Activated naive CD8-positive, alpha-beta T cell treated with anti-CD3 and anti-CD28 coated beads for 36 hours (primary cell): ENCODE data around the gene MACROD1. TPM values are rescaled to one million over a fixed set of nuclear protein-coding genes. Genes with fewer than 3 reads are reported as not detected.
A peak's percentile ranks its signal among the peaks of the same experiment; 100 is the strongest.
"Not testable (repeated sequence)": the region's sequence is repeated elsewhere in the genome, so short reads cannot be mapped to it uniquely, and the experiment has no call there.

Experiments
- DNase-seq: peaks from one replicate; pipeline ENCODE4 v3.0.0; 2021
- H3K27ac Mint-ChIP-seq: one replicate; pipeline ENCODE4 v1.8.0; 2022; ENCODE audit warnings: mild to moderate bottlenecking, moderate library complexity, mixed read lengths
- H3K27me3 Mint-ChIP-seq: one replicate; pipeline ENCODE4 v1.8.0; 2022; ENCODE audit warnings: mild to moderate bottlenecking, mixed read lengths
- H3K36me3 Mint-ChIP-seq: one replicate; pipeline ENCODE4 v1.8.0; 2021; ENCODE audit warnings: mild to moderate bottlenecking, mixed read lengths
- H3K4me1 Mint-ChIP-seq: one replicate; pipeline ENCODE4 v1.8.0; 2021; ENCODE audit warnings: mixed read lengths
- H3K4me3 Mint-ChIP-seq: one replicate; pipeline ENCODE4 v1.8.0; 2022; ENCODE audit warnings: mild to moderate bottlenecking, moderate library complexity, mixed read lengths
- H3K9me3 Mint-ChIP-seq: one replicate; pipeline ENCODE4 v1.8.0; 2022; ENCODE audit warnings: mixed read lengths
- total RNA-seq, 2 experiments: library from RNA; stranded (reverse); gene quantifications; one replicate each; pipeline ENCODE4 v1.2.3, GENCODE V29; 2021

MACROD1 gene
- total RNA-seq, 2 experiments from 2014 or later = 27.6 to 29.6 TPM

DNA sequence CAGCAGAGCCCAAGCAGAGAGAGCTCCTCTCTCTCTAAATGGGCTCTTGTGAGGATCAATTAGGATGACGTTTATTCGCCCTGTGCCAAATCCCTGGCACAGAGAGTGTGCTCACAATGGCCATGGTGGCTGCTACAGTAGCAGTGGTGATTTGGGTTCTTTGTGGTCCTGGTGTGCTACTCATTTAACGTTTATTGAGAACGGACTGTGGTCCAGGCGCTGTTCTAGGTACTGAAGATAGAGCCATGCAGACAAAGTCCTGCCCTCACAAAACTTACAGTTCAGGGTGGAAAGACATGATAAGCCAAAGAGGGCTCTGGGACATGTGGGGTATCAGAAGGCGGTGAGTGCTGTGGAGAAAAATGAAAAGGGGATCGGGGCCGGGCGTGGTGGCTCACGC, 174.4 kb downstream of the MACROD1 start:
- Mint-ChIP-seq H3K9me3 (no peaks in the 10 kb centered on the region), H3K4me3 (no peak overlapping the region), H3K27me3 (no peaks in the 10 kb centered on the region), H3K27ac (no peak overlapping the region), H3K4me1 (peaks cover 18% of the 10 kb centered on the region), H3K36me3 (peaks cover 26% of the 10 kb centered on the region)
- no peak for DNase-seq

DNA sequence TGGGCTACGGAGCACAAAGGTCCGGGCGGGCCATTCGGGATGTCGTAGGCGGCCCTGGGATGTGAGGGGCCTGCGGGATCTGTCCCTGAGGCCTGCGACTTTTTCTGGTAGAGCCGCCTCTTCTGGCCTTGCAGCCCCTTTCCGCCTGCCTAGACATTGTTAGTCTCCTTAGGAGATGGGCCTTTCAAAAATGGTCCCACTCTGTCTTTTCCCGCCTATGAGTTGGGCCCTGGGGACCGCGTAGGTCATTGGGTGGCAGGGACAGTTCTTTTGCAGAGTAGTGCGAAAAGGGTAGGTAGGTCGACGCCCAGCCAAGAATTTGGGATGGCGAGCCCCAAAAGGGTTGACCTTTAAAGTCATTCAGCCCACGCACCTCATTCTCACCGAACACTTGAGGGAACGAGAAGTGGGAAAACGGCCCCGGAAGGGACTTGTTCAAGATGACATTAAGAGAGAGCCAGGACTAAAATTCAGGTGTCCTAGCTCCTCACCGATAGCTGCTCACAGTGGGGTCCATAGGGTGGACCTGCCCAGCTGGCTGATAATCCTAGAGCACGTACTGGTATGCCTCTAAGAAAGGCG, 178.9 kb downstream of the MACROD1 start:
- Mint-ChIP-seq H3K4me1 (peaks cover 28% of the 10 kb centered on the region), H3K9me3 (no peaks in the 10 kb centered on the region), H3K4me3 (peak overlapping the region; percentile 81), H3K36me3 (peaks cover 22% of the 10 kb centered on the region), H3K27ac (peak overlapping the region; percentile 20), H3K27me3 (no peaks in the 10 kb centered on the region)
- no peak for DNase-seq

DNA sequence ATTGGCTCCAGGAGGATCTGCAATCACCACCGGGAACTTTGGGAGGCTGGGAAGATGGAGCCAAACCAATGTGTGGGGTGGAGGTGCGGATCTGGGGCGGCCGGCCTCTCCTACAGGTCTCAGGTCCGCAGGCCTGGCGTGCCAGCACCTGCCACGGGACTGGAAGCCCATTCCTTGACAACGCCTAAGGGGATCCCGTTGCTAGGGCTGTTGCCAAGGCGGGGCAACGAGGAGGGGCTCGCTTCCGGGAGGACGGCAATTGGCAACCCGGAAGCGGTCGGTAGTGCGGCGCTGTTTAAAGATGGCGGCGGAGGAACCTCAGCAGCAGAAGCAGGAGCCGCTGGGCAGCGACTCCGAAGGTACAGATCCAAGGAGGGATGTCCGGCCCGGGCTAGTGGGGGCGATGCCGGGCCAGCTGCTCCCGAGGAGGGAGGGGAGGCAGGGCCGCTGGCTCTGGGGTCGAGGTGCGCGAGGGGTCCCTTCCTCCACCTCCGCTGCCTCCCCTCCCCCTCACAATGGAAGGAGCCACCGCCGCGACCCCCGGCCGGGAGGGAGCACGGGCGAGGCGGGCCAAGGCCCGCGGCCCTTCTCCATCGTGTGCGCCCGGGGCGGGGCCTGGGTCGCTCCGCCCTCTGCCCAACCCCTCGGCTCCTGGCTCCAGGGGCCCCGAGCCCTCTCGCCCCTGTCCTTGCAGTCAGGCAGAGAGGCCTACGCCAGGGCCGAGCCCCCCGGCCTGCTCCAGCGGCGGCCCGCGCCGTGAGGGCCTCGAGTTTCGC, 179.6 kb downstream of the MACROD1 start, which contains the start of gene OTUB1:
TSS of gene OTUB1 (plus strand) at position 283 of the 776 bp plus-strand sequence. CDS start at position 302, 19 bp downstream.
- Mint-ChIP-seq H3K27ac (peak within 1 kb of the TSS; percentile 95), H3K9me3 (no peaks in the 10 kb centered on the region), H3K36me3 (peaks cover 18% of the 10 kb centered on the region), H3K4me3 (peak within 1 kb of the TSS; percentile 92), H3K4me1 (peaks cover 26% of the 10 kb centered on the region), H3K27me3 (no peaks in the 10 kb centered on the region)
- peak; percentile 88 for DNase-seq

DNA sequence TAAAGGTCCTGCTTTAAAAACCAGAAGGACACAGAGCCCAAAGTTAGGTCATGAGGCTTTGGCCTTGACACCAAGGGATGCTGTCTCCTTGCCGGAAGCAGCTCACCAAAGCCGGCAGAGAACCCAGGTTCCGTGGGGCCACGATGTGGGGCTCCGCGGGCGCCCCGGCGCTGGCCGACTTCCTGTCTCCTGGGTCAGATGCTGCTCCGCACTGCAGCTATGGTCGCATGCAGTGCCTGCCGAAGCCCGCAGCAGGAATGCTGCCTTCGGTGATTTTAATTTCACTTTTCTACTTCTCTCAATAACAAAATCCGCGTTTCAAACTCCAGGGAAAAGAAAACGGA, 180.1 kb downstream of the MACROD1 start:
- Mint-ChIP-seq H3K27me3 (no peaks in the 10 kb centered on the region), H3K9me3 (no peaks in the 10 kb centered on the region), H3K4me3 (peak overlapping the region; percentile 92), H3K4me1 (peaks cover 26% of the 10 kb centered on the region), H3K27ac (peak overlapping the region; percentile 95), H3K36me3 (peaks cover 15% of the 10 kb centered on the region)
- peak; percentile 79 for DNase-seq

DNA sequence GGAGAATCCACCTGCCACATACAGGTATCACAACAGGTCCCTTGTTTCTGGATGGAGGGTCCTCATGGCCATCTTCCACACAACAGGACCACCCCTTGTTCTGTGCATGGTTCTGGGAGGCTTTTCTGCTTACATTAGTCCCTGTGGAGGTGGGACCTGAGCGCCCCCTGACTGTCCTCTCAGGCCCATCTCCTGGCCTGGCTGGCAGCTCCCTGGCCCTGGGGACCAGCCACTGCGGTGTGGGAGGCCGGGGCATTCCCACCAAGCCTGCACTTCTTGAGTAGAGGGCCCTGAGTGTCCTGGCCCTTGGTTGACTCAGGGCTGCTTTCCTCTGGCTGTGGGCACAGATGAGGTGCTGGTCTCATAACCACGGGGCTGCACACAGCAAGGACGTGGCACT, 186.5 kb downstream of the MACROD1 start:
- H3K4me3 Mint-ChIP-seq = no peak overlapping the region
- H3K27ac Mint-ChIP-seq = no peak overlapping the region

DNA sequence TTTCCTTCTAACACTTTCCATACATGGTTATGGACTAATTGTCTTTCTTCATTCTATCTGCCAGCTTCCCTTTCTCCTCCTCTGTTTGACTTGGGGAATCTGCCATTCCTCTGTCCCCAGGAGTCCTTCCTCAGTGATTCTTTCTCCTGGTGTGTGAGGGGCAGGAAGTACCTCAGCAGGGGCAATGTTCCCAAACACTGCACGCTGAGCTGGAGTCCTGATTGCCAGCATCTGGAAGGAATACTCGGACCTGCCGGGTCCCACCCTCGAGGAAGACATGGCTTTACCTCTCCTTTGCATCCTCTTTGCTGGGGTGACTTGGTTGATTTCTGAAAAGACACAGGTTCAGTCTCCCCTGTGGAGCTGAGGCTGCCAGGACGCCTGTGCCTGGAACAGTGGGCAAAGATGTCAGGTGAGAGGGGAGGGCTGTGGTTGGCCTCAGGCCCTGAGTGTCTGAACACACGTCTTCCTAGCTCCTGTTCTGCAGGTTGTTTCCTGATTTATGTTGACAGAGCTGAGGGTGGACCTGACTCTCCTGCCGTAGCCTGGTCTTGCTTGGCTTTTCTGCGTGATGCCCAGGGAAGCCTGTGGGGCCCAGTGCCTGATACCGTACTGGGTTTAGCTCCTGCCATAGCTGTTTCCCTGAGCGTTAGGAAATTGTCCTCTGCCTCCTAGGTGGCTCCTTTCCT, 187.2 kb downstream of the MACROD1 start:
- peak overlapping the region; percentile 16 for H3K27ac Mint-ChIP-seq
- peaks cover 20% of the 10 kb centered on the region for H3K4me1 Mint-ChIP-seq
- no peak for DNase-seq
- H3K36me3 Mint-ChIP-seq = peaks cover 22% of the 10 kb centered on the region
- H3K27me3 Mint-ChIP-seq = no peaks in the 10 kb centered on the region
- no peaks in the 10 kb centered on the region for H3K9me3 Mint-ChIP-seq
- peak overlapping the region; percentile 18 for H3K4me3 Mint-ChIP-seq

More for the DNA sequence above, 186.5 kb downstream of the MACROD1 start:
- H3K36me3 Mint-ChIP-seq = peaks cover 22% of the 10 kb centered on the region
- H3K27me3 Mint-ChIP-seq = no peaks in the 10 kb centered on the region
- no peak for DNase-seq
- peaks cover 17% of the 10 kb centered on the region for H3K4me1 Mint-ChIP-seq
- H3K9me3 Mint-ChIP-seq = no peaks in the 10 kb centered on the region

DNA sequence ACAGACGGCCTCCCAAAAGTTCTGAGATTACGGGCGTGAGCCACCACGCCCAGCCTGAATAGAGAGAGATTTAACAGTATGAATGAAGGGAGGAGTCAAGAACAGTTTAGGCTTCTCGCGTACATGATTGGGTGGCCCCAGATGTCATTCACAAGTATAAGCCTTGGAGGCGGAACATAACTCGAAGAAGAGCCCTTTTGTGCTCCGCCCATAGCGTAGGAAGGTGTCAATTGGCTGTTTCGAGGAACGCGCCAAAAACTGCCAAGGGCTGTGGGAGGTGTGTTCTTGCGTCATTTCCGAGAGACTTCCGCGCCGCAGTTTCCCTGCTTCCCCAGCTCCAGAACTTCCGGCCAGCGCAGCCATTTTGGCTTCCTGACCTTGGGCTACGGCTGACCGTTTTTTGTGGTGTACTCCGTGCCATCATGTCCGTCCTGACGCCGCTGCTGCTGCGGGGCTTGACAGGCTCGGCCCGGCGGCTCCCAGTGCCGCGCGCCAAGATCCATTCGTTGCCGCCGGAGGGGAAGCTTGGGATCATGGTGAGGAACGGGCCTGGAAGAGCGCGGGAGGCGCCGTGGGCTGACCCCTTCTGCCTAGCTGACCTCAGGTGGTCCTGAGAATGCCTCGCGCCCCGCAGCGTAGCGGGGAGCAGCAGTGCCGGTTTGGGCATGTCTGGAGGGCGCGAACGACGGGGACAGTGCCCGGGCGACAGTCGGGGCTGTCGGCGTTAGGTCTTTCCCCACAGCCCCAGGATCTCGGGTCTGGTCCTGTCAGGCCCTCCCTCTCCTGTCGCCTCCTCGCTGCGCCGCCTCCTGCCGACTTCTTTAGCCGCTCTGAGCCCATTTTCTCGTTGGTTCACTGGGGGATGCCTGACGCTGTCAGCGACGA, 191.4 kb downstream of the MACROD1 start, which contains the start of gene COX8A:
TSS of gene COX8A (plus strand) at position 362 of the 885 bp plus-strand sequence. CDS start at position 423, 61 bp downstream.
- H3K4me1 Mint-ChIP-seq = peaks cover 19% of the 10 kb centered on the region
- H3K27ac Mint-ChIP-seq = peak within 1 kb of the TSS; percentile 100
- H3K36me3 Mint-ChIP-seq = peaks cover 22% of the 10 kb centered on the region
- peak within 1 kb of the TSS; percentile 97 for H3K4me3 Mint-ChIP-seq
- peak; percentile 93 for DNase-seq
- peaks cover 3% of the 10 kb centered on the region for H3K9me3 Mint-ChIP-seq
- H3K27me3 Mint-ChIP-seq = no peaks in the 10 kb centered on the region

DNA sequence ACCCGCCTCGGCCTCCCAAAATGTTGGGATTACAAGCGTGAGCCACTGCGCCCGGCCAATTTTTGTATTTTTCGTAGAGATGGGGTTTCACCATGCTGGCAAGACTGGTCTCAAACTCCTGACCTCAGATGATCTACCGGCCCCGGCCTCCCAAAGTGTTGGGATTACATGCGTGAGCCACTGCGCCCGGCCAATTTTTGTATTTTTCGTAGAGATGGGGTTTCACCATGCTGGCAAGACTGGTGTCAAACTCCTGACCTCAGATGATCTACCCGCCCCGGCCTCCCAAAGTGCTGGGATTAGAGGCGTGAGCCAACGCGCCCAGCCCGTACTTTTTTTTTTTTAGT, 192.0 kb downstream of the MACROD1 start:
- not testable (repeated sequence) for H3K27me3 Mint-ChIP-seq, H3K9me3 Mint-ChIP-seq, DNase-seq
- peaks cover 19% of the 10 kb centered on the region for H3K4me1 Mint-ChIP-seq
- H3K36me3 Mint-ChIP-seq = peaks cover 22% of the 10 kb centered on the region
- peak overlapping the region; percentile 97 for H3K4me3 Mint-ChIP-seq
- peak overlapping the region; percentile 80 for H3K27ac Mint-ChIP-seq

DNA sequence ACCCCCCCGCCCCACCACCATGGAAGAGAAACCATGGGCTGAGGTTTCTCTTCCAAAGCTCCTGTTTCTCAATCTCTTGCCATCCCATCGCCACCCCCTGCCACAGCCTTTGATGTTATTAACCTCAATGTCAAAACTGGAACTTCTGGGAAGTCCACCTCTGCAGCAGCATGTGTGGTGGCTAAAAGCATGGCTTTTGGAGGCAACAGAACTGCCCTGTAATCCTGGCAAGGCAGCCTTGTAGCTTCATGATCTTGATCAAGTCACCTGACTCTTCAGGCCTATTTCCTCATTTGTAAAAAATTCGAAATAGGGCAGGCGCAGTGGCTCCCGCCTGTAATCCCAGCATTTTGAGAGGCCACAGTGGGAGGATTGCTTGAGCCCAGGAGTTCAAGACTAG, 195.0 kb downstream of the MACROD1 start:
- Mint-ChIP-seq H3K36me3 (peaks cover 9% of the 10 kb centered on the region), H3K4me1 (peaks cover 9% of the 10 kb centered on the region)

DNA sequence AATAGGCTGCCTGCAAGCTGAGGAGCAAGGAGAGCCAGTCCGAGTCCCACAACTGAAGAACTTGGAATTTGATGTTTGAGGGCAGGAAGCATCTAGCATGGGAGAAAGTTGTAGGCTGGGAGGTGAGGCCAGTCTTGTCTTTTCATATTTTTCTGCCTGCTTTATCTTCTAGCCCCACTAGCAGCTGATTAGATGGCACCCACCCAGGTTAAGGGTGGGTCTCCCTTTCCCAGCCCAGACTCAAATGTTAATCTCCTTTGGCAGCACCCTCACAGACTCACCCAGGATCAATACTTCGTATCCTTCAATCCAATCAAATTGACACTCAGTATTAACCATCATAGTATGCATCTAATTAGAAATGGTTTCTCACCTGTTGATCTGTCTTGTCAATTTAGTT, 196.5 kb downstream of the MACROD1 start:
- Mint-ChIP-seq H3K4me3 (no peak overlapping the region), H3K36me3 (peaks cover under 1% of the 10 kb centered on the region), H3K9me3 (peaks cover 3% of the 10 kb centered on the region), H3K4me1 (peaks cover 5% of the 10 kb centered on the region), H3K27me3 (no peaks in the 10 kb centered on the region), H3K27ac (no peak overlapping the region)
- no peak for DNase-seq

More for the DNA sequence above, 195.0 kb downstream of the MACROD1 start:
- Mint-ChIP-seq H3K27me3 (no peaks in the 10 kb centered on the region), H3K27ac (no peak overlapping the region), H3K9me3 (peaks cover 3% of the 10 kb centered on the region), H3K4me3 (no peak overlapping the region)
- DNase-seq = no peak

DNA sequence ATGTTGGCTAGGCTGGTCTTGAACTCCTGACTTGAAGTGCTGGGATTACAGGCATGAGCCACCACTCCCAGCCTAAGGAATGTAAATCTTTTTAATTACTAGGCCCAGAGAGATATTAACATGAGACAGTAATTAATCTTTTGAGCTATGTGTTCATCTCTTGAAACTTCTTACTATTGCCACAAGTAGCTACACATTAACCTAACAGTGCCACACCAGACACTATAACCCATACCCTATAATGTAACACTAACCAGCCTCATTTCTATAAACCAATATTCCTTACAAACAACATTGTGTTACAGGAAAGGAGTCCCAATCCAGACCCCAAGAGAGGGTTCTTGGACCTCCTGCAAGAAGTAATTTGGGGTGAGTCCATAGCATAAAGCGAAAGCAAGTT, 199.5 kb downstream of the MACROD1 start:
- Mint-ChIP-seq H3K4me3 (no peak overlapping the region), H3K27ac (no peak overlapping the region), H3K36me3 (no peaks in the 10 kb centered on the region), H3K27me3 (no peaks in the 10 kb centered on the region), H3K9me3 (no peaks in the 10 kb centered on the region), H3K4me1 (peaks cover 5% of the 10 kb centered on the region)
- no peak for DNase-seq

DNA sequence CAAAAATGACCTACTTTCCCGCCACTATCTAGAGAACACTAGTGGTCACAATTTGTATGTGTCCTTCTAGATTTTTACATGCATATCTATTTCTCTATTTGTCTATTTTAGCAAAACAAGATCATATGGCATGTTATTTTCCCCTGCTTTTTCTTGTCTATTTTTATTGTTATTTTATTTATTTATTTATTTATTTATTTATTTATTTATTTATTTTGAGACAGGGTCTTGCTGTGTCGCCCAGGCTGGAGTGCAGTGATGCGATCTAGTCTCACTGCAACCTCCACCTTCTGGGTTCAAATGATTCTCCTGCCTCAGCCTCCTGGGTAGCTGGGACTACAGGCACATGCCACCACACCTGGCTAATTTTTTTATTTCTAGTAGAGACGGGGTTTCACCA, 202.0 kb downstream of the MACROD1 start:
- not testable (repeated sequence) for H3K4me1 Mint-ChIP-seq, H3K4me3 Mint-ChIP-seq, DNase-seq, H3K9me3 Mint-ChIP-seq, H3K27me3 Mint-ChIP-seq, H3K36me3 Mint-ChIP-seq, H3K27ac Mint-ChIP-seq

DNA sequence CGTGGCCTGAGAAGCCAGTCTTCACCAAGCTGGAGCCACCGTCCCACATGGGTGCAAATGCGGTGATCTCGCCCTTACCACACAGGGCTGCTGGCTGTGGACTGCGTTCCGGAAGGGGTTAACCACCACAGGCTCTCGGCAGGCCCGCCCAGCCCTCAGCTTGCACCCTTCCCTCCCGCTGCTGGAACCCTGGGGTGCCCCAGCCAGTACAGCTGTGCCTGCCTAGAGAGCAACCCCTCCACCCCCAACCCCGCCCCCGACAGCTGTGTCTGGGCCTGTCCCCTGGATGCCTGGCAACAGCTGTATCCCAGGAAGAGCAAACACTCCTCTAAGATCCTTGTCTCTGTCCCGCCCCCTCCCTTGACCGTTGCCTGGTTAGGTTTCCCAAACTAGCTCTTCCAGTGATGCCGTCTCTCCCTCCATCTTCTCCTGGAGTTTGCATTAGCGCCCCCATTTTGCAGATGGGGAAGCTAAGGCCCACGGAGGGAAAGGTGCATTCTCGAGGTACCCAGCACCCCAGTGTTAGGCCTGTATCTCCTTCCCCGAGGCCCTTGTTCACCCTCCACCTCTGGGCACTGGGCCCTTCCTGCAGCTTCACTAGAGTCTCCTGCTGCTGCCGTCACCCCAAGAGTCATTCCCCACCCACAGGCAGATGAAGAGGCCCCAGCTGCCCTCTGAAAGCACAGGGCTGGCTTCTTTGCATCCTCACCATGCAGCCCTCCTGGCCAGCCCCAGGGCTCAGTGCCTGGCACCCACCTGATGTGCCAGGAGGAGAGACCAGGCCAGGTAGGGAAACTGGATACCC, 204.1 kb downstream of the MACROD1 start:
- H3K4me1 Mint-ChIP-seq = peaks cover 8% of the 10 kb centered on the region
- H3K4me3 Mint-ChIP-seq = no peak overlapping the region
- no peak overlapping the region for H3K27ac Mint-ChIP-seq
- H3K27me3 Mint-ChIP-seq = no peaks in the 10 kb centered on the region
- DNase-seq = no peak
- H3K36me3 Mint-ChIP-seq = no peaks in the 10 kb centered on the region
- no peaks in the 10 kb centered on the region for H3K9me3 Mint-ChIP-seq

DNA sequence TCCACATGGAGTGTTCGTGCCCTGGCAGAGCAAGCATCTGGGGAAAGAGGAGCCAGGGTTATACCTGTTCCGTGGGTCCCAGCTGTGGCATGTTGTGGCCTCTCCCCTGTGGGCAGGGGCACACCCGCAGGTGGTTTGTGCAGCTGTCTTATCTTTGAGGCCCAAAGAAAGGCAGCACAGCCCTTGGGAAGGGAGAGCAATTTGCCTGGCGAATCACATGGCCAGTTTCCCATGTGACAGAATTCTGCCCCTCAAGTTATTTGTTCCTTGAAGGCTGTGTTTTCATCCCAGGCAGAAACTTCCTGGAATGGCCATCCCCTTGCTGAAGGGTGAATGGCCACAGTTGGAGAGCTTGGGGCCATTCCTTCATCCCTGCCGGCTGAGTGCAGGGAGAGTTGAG, 207.9 kb downstream of the MACROD1 start:
- Mint-ChIP-seq H3K27me3 (no peaks in the 10 kb centered on the region), H3K4me1 (peaks cover 11% of the 10 kb centered on the region), H3K4me3 (no peak overlapping the region), H3K36me3 (peaks cover 10% of the 10 kb centered on the region), H3K27ac (no peak overlapping the region), H3K9me3 (no peaks in the 10 kb centered on the region)
- no peak for DNase-seq
